ENCODE results near the gene ACSL4.

Gene ACSL4

DNA sequence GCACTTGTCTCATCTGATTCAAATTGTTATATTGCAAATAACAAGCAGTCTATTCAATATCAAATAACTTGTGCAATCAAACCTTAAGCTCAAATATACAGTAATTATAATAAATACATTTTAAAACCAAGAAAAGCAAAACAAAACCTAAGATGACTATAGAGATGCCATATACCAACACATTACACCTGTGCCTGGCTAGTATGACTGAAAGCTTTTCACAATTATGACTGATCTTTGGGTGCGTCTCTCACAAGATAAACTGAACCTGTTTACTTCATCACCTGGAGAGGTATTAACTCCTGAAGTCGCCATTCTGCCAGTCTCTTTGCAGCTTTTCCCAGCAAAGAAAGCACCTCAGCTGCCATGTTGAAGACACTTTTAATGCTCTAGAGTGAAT is 41.3 kb downstream of the ACSL4 start:
- H3K4me3 Mint-ChIP-seq, result no peak overlapping the region
- H3K9me3 Mint-ChIP-seq, result no peaks in the 10 kb centered on the region
- H3K27ac Mint-ChIP-seq, result no peak overlapping the region
- peaks cover 4% of the 10 kb centered on the region for H3K4me1 Mint-ChIP-seq
- TF ChIP-seq, protein P1, sequence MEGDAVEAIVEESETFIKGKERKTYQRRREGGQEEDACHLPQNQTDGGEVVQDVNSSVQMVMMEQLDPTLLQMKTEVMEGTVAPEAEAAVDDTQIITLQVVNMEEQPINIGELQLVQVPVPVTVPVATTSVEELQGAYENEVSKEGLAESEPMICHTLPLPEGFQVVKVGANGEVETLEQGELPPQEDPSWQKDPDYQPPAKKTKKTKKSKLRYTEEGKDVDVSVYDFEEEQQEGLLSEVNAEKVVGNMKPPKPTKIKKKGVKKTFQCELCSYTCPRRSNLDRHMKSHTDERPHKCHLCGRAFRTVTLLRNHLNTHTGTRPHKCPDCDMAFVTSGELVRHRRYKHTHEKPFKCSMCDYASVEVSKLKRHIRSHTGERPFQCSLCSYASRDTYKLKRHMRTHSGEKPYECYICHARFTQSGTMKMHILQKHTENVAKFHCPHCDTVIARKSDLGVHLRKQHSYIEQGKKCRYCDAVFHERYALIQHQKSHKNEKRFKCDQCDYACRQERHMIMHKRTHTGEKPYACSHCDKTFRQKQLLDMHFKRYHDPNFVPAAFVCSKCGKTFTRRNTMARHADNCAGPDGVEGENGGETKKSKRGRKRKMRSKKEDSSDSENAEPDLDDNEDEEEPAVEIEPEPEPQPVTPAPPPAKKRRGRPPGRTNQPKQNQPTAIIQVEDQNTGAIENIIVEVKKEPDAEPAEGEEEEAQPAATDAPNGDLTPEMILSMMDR (IDR thresholded peaks at IDR 0.05; ENCODE audit: unreplicated experiment in 3 of 3), result no peak
- H3K36me3 Mint-ChIP-seq (ENCODE audit: low read depth), result no peaks in the 10 kb centered on the region
- H3K27me3 Mint-ChIP-seq (ENCODE audit: low read depth), result no peaks in the 10 kb centered on the region

GRCh38 chrX:109691277-109691676 is 41.8 kb downstream of the ACSL4 start:
- Mint-ChIP-seq H3K4me3 (no peak overlapping the region), H3K4me1 (peaks cover 4% of the 10 kb centered on the region), H3K27ac (peak overlapping the region in 1 of 3 experiments; percentile 45), H3K9me3 (no peaks in the 10 kb centered on the region), H3K36me3 (ENCODE audit: low read depth) (no peaks in the 10 kb centered on the region), H3K27me3 (ENCODE audit: low read depth) (no peaks in the 10 kb centered on the region)
- TF ChIP-seq, protein P1 (IDR thresholded peaks at IDR 0.05; ENCODE audit: unreplicated experiment in 3 of 3), result no peak

DNA sequence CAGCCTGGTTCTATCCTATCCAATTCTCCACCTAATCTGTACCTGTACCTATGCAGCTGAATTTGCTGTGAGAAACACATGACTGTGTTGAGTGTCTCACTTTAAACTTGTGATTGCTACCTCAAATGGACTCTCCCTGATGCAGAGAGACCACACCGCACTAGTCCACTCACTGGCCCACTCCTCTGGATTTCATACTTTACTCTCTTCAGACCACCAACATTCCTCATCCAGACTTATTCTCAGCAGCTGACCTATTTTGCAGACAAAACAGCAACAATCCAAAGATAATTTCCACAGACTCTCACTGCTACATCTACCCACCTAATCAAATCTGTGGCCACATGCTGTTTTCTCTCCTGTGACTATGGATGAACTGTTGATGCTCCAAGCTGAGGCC is 45.2 kb downstream of the ACSL4 start:
- Mint-ChIP-seq H3K9me3 (no peaks in the 10 kb centered on the region), H3K4me3 (no peak overlapping the region), H3K27me3 (ENCODE audit: low read depth) (no peaks in the 10 kb centered on the region), H3K36me3 (ENCODE audit: low read depth) (no peaks in the 10 kb centered on the region), H3K27ac (no peak overlapping the region), H3K4me1 (no peaks in the 10 kb centered on the region)
- TF ChIP-seq, protein P1 (IDR thresholded peaks at IDR 0.05; ENCODE audit: unreplicated experiment in 3 of 3), result no peak

- Mint-ChIP-seq H3K9me3 (no peaks in the 10 kb centered on the region), H3K27ac (no peak overlapping the region), H3K36me3 (ENCODE audit: low read depth) (peaks cover 11% of the 10 kb centered on the region), H3K4me1 (no peaks in the 10 kb centered on the region), H3K27me3 (ENCODE audit: low read depth) (no peaks in the 10 kb centered on the region), H3K4me3 (no peak overlapping the region)
- TF ChIP-seq, protein P1 (IDR thresholded peaks at IDR 0.05; ENCODE audit: unreplicated experiment in 3 of 3), result no peak
Observed at GRCh38 chrX:109685656-109686078, 47.4 kb downstream of the ACSL4 start.

DNA sequence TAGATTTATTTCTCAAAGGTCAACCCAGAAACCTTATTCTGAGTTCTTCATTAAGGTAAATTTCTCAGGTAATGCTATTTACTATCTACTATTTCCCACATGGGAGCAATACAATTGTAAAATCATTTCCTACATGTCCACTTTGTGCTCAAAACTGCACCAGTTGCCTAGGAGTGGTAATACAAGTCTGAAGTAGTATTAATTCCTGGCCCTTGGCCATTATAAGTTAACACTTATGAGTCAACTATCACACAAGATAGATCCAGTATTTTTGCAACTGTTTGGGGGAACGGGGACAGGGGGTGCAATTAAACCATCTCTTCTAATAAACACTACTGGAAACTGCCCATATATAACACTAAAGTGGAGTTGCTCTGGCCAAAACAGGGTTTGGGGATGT is 48.9 kb downstream of the ACSL4 start:
- TF ChIP-seq, protein P1 (IDR thresholded peaks at IDR 0.05; ENCODE audit: unreplicated experiment in 3 of 3), result no peak
- peak overlapping the region in 1 of 3 experiments; percentile 23 for H3K27ac Mint-ChIP-seq
- H3K4me1 Mint-ChIP-seq, result peaks cover 5% of the 10 kb centered on the region
- H3K36me3 Mint-ChIP-seq (ENCODE audit: low read depth), result peaks cover 18% of the 10 kb centered on the region
- H3K4me3 Mint-ChIP-seq, result no peak overlapping the region
- H3K27me3 Mint-ChIP-seq (ENCODE audit: low read depth), result no peaks in the 10 kb centered on the region
- H3K9me3 Mint-ChIP-seq, result no peaks in the 10 kb centered on the region

- H3K4me1 Mint-ChIP-seq, result peaks cover 5% of the 10 kb centered on the region
- H3K36me3 Mint-ChIP-seq (ENCODE audit: low read depth), result peaks cover 26% of the 10 kb centered on the region
- H3K9me3 Mint-ChIP-seq, result no peaks in the 10 kb centered on the region
- TF ChIP-seq, protein P1 (IDR thresholded peaks at IDR 0.05; ENCODE audit: unreplicated experiment in 3 of 3), result no peak
- H3K27me3 Mint-ChIP-seq (ENCODE audit: low read depth), result no peaks in the 10 kb centered on the region
- no peak overlapping the region for H3K27ac Mint-ChIP-seq
- no peak overlapping the region for H3K4me3 Mint-ChIP-seq
Observed at GRCh38 chrX:109681475-109682081, 51.5 kb downstream of the ACSL4 start.
